HepG2 (cell line): ENCODE measurements around the gene NDRG2. TPM values are rescaled to one million over a fixed set of nuclear protein-coding genes. Genes with fewer than 3 reads are reported as not detected.
A peak's percentile ranks its signal among the peaks of the same experiment; 100 is the strongest.

ENCODE experiments used
- GZF1 ChIP-seq: sonication (generic); formaldehyde crosslinking; IDR thresholded peaks from 2 replicates; pipeline ENCODE4 v1.5.1; 2020; ENCODE audit warnings: mild to moderate bottlenecking, missing genetic modification reagents
- HNRNPL ChIP-seq: fragments of 200-400 bp; formaldehyde crosslinking; IDR thresholded peaks from 2 replicates; pipeline ENCODE4 v1.6.1; 2017; ENCODE audit warnings: mild to moderate bottlenecking, low read depth, low read length
- KAT2B ChIP-seq: fragments of 150-350 bp; IDR thresholded peaks from 2 replicates; pipeline ENCODE4 v1.6.1; 2014; ENCODE audit warnings: low read depth, low read length, borderline replicate concordance
- KDM2A ChIP-seq: sonication (generic); formaldehyde crosslinking; IDR thresholded peaks from 2 replicates; pipeline ENCODE4 v1.4.0; 2020; ENCODE audit warnings: low read depth, missing genetic modification reagents, borderline replicate concordance
- KDM5A ChIP-seq: fragments of 200-600 bp; sonication (generic); IDR thresholded peaks from 2 replicates; pipeline ENCODE4 v1.7.0; 2018; ENCODE audit warnings: antibody characterized with exemption, mild to moderate bottlenecking, low read length, borderline replicate concordance
- KDM5B ChIP-seq: sonication (generic); formaldehyde crosslinking; IDR thresholded peaks from 2 replicates; pipeline ENCODE4 v1.4.0; 2020; ENCODE audit warnings: missing genetic modification reagents, mild to moderate bottlenecking, borderline replicate concordance
- KLF9 ChIP-seq: IDR thresholded peaks from 2 replicates; pipeline ENCODE4 v1.6.1; 2016; ENCODE audit warnings: low read depth
- RBM39 ChIP-seq: fragments of 200-400 bp; formaldehyde crosslinking; IDR thresholded peaks from one replicate; pipeline ENCODE4 v1.6.1; 2018; ENCODE audit warnings: antibody characterized with exemption, mild to moderate bottlenecking, low read depth, low read length; ENCODE audit not compliant: poor library complexity, severe bottlenecking
- RCOR2 ChIP-seq: IDR thresholded peaks from 2 replicates; pipeline ENCODE4 v1.6.1; 2016; ENCODE audit warnings: missing biosample characterization, missing genetic modification reagents
- SAP130 ChIP-seq: IDR thresholded peaks from 2 replicates; pipeline ENCODE4 v1.6.1; 2016; ENCODE audit warnings: low read depth
- SP5 ChIP-seq: IDR thresholded peaks from 2 replicates; pipeline ENCODE4 v1.6.1; 2016; ENCODE audit warnings: low read depth, borderline replicate concordance
- TP53 ChIP-seq: sonication (generic); formaldehyde crosslinking; conservative IDR thresholded peaks from 2 replicates; pipeline ENCODE4 v1.4.0; 2020; ENCODE audit warnings: missing genetic modification reagents
- ZBTB7B ChIP-seq: sonication (generic); formaldehyde crosslinking; IDR thresholded peaks from 2 replicates; pipeline ENCODE4 v1.4.0; 2020; ENCODE audit warnings: missing genetic modification reagents
- ZC3H4 ChIP-seq: sonication (generic); formaldehyde crosslinking; IDR thresholded peaks from 2 replicates; pipeline ENCODE4 v1.4.0; 2020; ENCODE audit warnings: missing genetic modification reagents, borderline replicate concordance
- ZKSCAN1 ChIP-seq: fragments of 150-350 bp; IDR thresholded peaks from 2 replicates; pipeline ENCODE4 v1.6.1; 2014; ENCODE audit warnings: low read length
- ZMAT3 ChIP-seq: sonication (generic); formaldehyde crosslinking; conservative IDR thresholded peaks from 2 replicates; pipeline ENCODE4 v1.7.0; 2021; ENCODE audit warnings: missing genetic modification reagents
- ZNF20 ChIP-seq: sonication (generic); formaldehyde crosslinking; IDR thresholded peaks from 2 replicates; pipeline ENCODE4 v1.4.0; 2020; ENCODE audit warnings: mild to moderate bottlenecking, moderate library complexity, missing genetic modification reagents
- ZNF382 ChIP-seq: sonication (generic); formaldehyde crosslinking; IDR thresholded peaks from 2 replicates; pipeline ENCODE4 v1.5.0; 2020; ENCODE audit warnings: missing genetic modification reagents, mild to moderate bottlenecking, borderline replicate concordance
- ZNF430 ChIP-seq: sonication (generic); formaldehyde crosslinking; IDR thresholded peaks from 2 replicates; pipeline ENCODE4 v1.9.0; 2021; ENCODE audit warnings: mild to moderate bottlenecking, missing genetic modification reagents
- ZNF75D ChIP-seq: sonication (generic); formaldehyde crosslinking; IDR thresholded peaks from 2 replicates; pipeline ENCODE4 v1.8.1; 2023; ENCODE audit warnings: missing genetic modification reagents, mild to moderate bottlenecking, borderline replicate concordance
- ZNF766 ChIP-seq: sonication (generic); formaldehyde crosslinking; IDR thresholded peaks from 2 replicates; pipeline ENCODE4 v1.5.0; 2020; ENCODE audit warnings: missing genetic modification reagents, borderline replicate concordance
- polyA plus RNA-seq, 8 experiments: library from polyadenylated mRNA; depleted of rRNA in 3 of 8; stranded (reverse) in 7 of 8; unstranded in 1 of 8; fragments of >200 nt; fragmentation: Illumina TruSeq in 4 of 8; extraction: Trizol in 4 of 8; gene quantifications; 2 replicates each; pipeline versions ENCODE4 v1.2.1 to v1.2.3, GENCODE V29; 2011 to 2016; ENCODE audit warnings: low read depth in 4 of 8, missing spikeins in 1 of 8, mixed read lengths in 1 of 8; ENCODE audit not compliant: insufficient read depth in 1 of 8
- total RNA-seq, 5 experiments: library from RNA; depleted of rRNA; stranded (reverse); fragments of >200 nt; fragmentation: Illumina TruSeq; extraction: Trizol; gene quantifications; 2 replicates each; pipeline ENCODE4 v1.2.3, GENCODE V29; 2016; ENCODE audit warnings: low read depth in 1 of 5
- TF ChIP-seq, protein P1 (sequence below): sonication (generic); formaldehyde crosslinking; IDR thresholded peaks from 2 replicates; pipeline ENCODE4 v1.5.1; 2020; ENCODE audit warnings: missing genetic modification reagents, mild to moderate bottlenecking, borderline replicate concordance
- TF ChIP-seq, protein P2 (sequence below): sonication (generic); formaldehyde crosslinking; IDR thresholded peaks from 2 replicates; pipeline ENCODE4 v1.8.1; 2023; ENCODE audit warnings: mild to moderate bottlenecking, missing genetic modification reagents, borderline replicate concordance
- TF ChIP-seq, protein P3 (sequence below): sonication (generic); formaldehyde crosslinking; IDR thresholded peaks from 2 replicates; pipeline ENCODE4 v1.8.1; 2023; ENCODE audit warnings: mild to moderate bottlenecking, moderate library complexity, missing genetic modification reagents
- TF ChIP-seq, protein P4 (sequence below): sonication (generic); formaldehyde crosslinking; IDR thresholded peaks from 2 replicates; pipeline ENCODE4 v1.5.0; 2020; ENCODE audit warnings: mild to moderate bottlenecking, low read depth, missing genetic modification reagents, borderline replicate concordance

Gene NDRG2
- total and polyA plus RNA-seq, 2 of the 13 experiments (the other 11 are each of a cell fraction or from before 2014, with no cell fraction given): 27.2 to 189 TPM

DNA sequence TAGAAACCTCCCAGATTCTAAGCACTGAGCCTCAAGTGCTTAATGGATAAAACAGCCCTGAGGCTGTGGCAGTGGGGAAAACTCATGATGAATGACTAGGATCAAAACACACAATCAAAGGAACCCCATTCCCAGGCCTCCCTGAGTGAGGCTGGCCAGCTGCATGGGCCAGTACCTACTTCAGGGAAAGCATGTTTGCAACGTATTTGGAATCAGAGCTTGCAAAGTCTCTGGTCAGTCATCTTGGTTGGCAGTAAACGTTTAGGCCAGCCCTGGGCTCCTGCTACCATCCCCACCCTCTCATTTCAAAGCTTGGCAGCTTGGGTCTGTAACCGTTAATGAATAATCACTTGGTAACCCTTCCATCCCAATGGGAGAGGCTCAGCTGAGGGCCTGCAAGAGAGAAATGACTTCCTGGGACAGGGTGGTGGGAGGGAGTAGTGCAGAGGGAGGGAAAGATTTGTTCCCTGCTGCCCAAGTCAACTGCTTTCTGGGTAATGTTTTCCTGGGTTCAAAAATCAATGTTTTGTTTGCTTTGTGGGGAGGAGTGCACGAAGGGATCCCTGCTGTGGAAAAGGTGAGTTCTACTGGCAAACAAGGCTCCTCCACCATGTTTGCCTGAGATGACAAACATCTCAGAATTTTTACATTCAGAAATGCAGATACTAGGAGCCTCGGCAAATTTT lies 30.7 kb upstream of the NDRG2 start (continued):
- TF ChIP-seq, protein P1, sequence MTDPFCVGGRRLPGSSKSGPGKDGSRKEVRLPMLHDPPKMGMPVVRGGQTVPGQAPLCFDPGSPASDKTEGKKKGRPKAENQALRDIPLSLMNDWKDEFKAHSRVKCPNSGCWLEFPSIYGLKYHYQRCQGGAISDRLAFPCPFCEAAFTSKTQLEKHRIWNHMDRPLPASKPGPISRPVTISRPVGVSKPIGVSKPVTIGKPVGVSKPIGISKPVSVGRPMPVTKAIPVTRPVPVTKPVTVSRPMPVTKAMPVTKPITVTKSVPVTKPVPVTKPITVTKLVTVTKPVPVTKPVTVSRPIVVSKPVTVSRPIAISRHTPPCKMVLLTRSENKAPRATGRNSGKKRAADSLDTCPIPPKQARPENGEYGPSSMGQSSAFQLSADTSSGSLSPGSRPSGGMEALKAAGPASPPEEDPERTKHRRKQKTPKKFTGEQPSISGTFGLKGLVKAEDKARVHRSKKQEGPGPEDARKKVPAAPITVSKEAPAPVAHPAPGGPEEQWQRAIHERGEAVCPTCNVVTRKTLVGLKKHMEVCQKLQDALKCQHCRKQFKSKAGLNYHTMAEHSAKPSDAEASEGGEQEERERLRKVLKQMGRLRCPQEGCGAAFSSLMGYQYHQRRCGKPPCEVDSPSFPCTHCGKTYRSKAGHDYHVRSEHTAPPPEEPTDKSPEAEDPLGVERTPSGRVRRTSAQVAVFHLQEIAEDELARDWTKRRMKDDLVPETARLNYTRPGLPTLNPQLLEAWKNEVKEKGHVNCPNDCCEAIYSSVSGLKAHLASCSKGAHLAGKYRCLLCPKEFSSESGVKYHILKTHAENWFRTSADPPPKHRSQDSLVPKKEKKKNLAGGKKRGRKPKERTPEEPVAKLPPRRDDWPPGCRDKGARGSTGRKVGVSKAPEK: no peak; the same call in 1 of the 2 replicates
- 0 out of 2 replicates have a peak, but pooled peaks have one; percentile 54 for TF ChIP-seq TP53
- peak; percentile 82; the same call in 1 of the 2 replicates for TF ChIP-seq SP5 (CRISPR knock-in tag)
- TF ChIP-seq GZF1 (CRISPR knock-in tag): no peak; the same call in 1 of the 2 replicates
- TF ChIP-seq ZC3H4 (CRISPR knock-in tag): peak; percentile 92; the same call in 1 of the 2 replicates
- TF ChIP-seq HNRNPL: no peak
- TF ChIP-seq ZNF430 (CRISPR knock-in tag): peak; percentile 83; the same call in 1 of the 2 replicates
- TF ChIP-seq, protein P2, sequence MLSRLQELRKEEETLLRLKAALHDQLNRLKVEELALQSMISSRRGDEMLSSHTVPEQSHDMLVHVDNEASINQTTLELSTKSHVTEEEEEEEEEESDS (CRISPR knock-in tag): no peak
- TF ChIP-seq KDM5B (CRISPR knock-in tag): no peak; the same call in 1 of the 2 replicates
- no peak for TF ChIP-seq ZKSCAN1
- TF ChIP-seq, protein P3, sequence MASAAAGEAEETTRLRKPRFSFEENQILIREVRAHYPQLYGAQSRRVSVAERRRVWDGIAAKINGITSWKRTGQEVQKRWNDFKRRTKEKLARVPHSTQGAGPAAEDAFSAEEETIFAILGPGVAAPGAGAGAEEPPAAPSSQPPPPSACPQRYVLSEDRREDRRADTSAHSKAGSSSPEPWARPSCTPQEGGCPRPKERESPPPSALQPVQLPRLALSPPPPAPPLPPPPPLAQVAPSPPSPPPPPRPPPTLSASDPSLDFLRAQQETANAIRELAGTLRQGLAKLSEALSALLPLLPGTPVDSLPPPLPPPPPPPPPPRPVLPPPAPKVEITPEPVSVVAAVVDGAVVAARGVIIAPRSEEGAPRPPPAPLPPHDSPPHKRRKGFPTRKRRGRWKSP (CRISPR knock-in tag): no peak; the same call in 1 of the 2 replicates
- peak; percentile 75 for TF ChIP-seq KDM2A (CRISPR knock-in tag)
- TF ChIP-seq KDM5A: no peak
- no peak for TF ChIP-seq RBM39
- TF ChIP-seq ZNF75D: no peak
- peak; percentile 75; the same call in 1 of the 2 replicates for TF ChIP-seq ZNF766 (CRISPR knock-in tag)
- TF ChIP-seq SAP130: peak; percentile 95
- TF ChIP-seq, protein P4, sequence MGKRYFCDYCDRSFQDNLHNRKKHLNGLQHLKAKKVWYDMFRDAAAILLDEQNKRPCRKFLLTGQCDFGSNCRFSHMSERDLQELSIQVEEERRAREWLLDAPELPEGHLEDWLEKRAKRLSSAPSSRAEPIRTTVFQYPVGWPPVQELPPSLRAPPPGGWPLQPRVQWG (CRISPR knock-in tag): no peak
- TF ChIP-seq KLF9: peak; percentile 38; the same call in 1 of the 2 replicates
- TF ChIP-seq RCOR2 (CRISPR knock-in tag): peak; percentile 93
- TF ChIP-seq ZBTB7B (CRISPR knock-in tag): peak; percentile 73; the same call in 1 of the 2 replicates
- TF ChIP-seq ZNF20 (CRISPR knock-in tag): no peak; the same call in 1 of the 2 replicates
- no peak for TF ChIP-seq ZNF382
- 0 out of 2 replicates have a peak, but pooled peaks have one; percentile 8 for TF ChIP-seq KAT2B
- peak; percentile 84; the same call in 1 of the 2 replicates for TF ChIP-seq ZMAT3 (CRISPR knock-in tag)
